Measurements from ENCODE around the gene GSG1L.

- TF ChIP-seq CTCF (IDR thresholded peaks at IDR 0.05) (no peak), POLR2A (IDR thresholded peaks at IDR 0.05) (no peak)
These were observed 302.7 kb downstream of the GSG1L start for GRCh38 chr16:27760789-27761176.
